ENCODE results near the gene BATF3.
"Not testable (repeated sequence)": the region's sequence is repeated elsewhere in the genome, so short reads cannot be mapped to it uniquely, and the experiment has no call there.

Gene BATF3

DNA sequence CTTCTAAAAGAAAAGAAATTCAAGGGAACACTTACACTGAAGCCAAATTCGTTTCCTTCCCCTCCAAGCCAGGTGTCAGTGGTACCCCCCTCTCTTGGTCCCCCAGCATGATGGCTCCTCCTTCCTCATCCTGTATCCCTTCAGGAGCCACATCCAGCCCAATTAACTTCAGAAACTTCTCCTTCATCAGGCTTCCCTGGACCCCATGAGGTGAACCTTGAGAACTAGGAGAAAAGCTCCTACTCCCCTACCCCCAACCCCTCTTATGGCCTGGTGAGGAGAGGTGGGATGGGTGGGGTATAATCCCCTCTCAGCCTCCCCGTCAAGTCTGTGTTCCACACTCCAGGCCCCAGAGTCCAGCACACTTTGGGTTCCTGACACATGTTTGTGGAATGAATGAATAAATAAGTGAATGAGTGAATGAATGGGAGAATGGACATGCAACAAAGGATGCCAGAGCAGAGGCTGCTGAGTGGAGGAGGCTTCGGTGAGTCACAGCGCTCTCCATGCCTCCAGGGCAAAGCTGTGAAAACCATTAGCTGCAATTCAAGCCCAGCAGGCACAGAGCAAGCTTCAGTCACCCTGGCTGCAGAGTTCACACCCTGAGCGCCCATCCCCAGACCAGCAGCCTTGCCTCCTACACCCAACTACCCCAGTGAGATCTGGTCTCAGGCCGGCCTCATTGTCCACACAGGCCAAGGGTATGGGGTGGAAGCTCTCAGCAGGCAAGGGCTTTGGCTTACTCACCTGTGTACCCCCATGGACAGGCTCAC is 43.8 kb downstream of the BATF3 start:
- DNase-seq = no peak

GRCh38 chr1:212652609-212653008 is 47.0 kb downstream of the BATF3 start:
- DNase-seq = no peak

- no peak for DNase-seq
These were observed 47.7 kb downstream of the BATF3 start for GRCh38 chr1:212651977-212652376.

- no peak for DNase-seq
These were observed 48.1 kb downstream of the BATF3 start for GRCh38 chr1:212651521-212651920.

- no peak for DNase-seq
These were observed 49.4 kb downstream of the BATF3 start for GRCh38 chr1:212650228-212650627.

DNA sequence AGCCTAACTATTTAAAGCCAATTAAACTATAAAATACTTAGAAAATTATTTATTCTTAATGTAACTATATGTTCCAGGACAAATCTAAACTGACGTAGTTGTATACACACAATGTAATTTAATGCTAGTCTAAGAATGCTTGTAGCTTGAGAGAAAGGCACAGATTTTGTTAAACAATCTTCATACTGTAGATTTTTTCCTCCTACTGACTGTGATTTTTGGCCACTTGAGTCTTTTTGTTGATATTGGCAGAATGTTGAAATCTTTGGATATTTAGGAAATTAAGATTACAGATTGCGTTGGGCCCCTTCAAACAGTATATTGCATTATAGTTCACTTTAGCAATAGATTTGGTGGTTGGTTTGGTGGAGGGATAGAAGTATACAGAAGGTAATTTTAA is 50.6 kb downstream of the BATF3 start:
- DNase-seq = no peak

DNA sequence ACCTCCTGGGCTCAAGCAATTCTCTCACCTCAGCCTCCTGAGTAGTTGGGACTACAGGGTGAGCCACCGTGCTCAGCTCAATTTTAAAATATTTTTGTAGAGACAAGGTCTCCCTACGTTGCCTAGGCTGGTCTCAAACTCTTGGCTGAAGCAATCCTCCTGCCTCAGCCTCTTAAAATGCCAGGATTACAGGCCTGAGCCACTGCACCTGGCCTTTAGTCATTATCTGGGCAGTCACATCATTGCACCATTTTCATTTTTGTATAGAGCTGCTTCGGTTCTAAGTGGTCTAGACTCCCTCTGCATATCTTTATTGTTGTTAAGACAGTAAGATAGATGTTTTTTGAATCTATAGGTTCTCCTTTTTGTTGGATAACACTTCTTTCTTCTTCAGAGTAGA is 51.2 kb downstream of the BATF3 start:
- no peak for DNase-seq

- DNase-seq = no peak
These were observed 52.6 kb downstream of the BATF3 start for GRCh38 chr1:212647004-212647403.

DNA sequence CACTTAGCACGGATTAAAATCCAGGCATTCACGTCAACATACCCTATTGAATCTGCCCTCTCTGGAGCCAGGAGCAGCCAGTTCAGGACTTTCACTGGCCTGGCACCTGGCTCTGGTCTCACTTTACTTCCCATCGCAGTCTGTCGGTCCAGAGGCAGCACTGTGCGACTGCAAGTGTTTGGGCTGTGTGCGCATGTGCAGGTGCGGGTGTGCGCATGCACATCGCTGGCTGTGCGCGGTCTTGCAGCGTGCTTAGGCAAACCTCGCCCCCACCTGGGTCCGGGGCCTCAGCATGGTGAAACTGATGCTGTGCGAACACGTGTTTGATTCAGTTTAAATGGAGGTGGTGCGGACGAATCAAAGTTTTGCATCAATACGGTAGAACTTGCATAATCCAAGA is 53.1 kb downstream of the BATF3 start:
- DNase-seq = no peak

- DNase-seq = no peak
These were observed 53.8 kb downstream of the BATF3 start for GRCh38 chr1:212645546-212646543.

DNA sequence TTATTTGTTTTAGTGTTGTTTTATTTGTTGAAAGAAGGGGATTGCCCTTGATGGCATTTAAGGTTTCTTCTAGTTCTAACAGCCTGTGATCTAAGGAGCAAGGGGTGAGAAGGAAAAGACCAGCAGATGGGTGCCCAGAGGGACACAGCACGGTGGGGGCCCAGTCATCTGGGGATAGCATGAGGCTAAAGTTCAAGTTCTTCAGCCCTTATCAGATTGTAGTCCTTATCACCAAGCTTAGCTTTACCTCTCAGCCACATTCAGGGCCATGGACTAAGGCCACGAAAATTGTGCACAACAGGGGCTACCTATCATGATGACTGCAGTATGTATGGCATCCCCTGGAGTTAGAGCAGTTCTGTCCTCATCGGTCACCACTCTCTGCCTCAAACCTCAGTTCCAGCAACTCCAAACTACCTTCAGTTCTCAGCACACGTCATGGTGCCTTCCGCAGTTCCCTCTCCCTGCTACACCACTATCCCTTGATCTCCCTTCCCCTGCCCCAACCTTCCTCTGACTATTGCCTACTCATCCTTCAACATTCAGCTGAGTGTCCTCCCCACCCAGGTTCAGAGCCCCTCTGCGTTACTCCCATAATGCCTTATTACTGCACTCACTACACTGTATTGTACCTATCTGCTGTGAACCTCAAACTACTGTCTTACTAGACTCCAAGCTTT is 54.6 kb downstream of the BATF3 start:
- no peak for DNase-seq

- DNase-seq = no peak
These were observed 55.8 kb downstream of the BATF3 start for GRCh38 chr1:212643877-212644276.

- no peak for DNase-seq
These were observed 57.7 kb downstream of the BATF3 start for GRCh38 chr1:212641956-212642355.

GRCh38 chr1:212640223-212640878 is 59.3 kb downstream of the BATF3 start:
- no peak for DNase-seq

DNA sequence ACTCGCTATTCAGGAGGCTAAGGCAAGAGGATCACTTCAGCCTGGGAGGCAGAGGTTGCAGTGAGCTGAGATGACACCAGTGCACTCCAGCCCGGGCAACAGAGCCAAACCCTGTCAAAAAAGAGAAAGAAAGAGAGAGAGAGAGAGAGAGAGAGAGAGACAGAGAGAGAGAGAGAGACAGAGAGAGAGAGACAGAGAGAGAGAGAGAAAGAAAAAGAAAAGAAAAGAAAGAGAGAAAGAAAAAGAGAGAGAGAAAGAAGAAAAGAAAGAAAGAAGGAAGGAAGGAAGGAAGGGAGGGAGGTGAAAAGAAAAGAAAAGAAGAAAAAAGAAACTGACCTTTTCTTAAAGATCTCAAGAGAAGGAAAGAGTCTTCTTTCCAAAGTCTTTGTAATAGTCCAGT is 60.1 kb downstream of the BATF3 start:
- DNase-seq = not testable (repeated sequence)

GRCh38 chr1:212638492-212639151 is 61.0 kb downstream of the BATF3 start:
- DNase-seq = no peak

GRCh38 chr1:212637902-212638301 is 61.7 kb downstream of the BATF3 start:
- no peak for DNase-seq
